HFF-Myc (cell line): ENCODE measurements around the gene AHSP.
"Not testable (repeated sequence)": the region's sequence is repeated elsewhere in the genome, so short reads cannot be mapped to it uniquely, and the experiment has no call there.

ENCODE experiments used
- DNase-seq: peaks from one replicate; pipeline ENCODE4 v3.0.0-alpha.2; 2011; ENCODE audit warnings: low read depth; ENCODE audit errors: extremely low read depth
- H3K4me3 ChIP-seq: replicated peaks from 2 replicates; pipeline ENCODE4 v1.5.1; 2011; ENCODE audit warnings: low read depth, mild to moderate bottlenecking, control low read depth, low read length
- TF ChIP-seq, protein P1 (sequence below): IDR thresholded peaks from 2 replicates; pipeline ENCODE4 v1.5.1; 2012; ENCODE audit warnings: mild to moderate bottlenecking, low read depth, low read length, control low read depth; ENCODE audit errors: missing control alignments

Gene AHSP

GRCh38 chr16:31521368-31521767, 6.3 kb upstream of the AHSP start:
- no peak overlapping the region for H3K4me3 ChIP-seq
- TF ChIP-seq, protein P1, sequence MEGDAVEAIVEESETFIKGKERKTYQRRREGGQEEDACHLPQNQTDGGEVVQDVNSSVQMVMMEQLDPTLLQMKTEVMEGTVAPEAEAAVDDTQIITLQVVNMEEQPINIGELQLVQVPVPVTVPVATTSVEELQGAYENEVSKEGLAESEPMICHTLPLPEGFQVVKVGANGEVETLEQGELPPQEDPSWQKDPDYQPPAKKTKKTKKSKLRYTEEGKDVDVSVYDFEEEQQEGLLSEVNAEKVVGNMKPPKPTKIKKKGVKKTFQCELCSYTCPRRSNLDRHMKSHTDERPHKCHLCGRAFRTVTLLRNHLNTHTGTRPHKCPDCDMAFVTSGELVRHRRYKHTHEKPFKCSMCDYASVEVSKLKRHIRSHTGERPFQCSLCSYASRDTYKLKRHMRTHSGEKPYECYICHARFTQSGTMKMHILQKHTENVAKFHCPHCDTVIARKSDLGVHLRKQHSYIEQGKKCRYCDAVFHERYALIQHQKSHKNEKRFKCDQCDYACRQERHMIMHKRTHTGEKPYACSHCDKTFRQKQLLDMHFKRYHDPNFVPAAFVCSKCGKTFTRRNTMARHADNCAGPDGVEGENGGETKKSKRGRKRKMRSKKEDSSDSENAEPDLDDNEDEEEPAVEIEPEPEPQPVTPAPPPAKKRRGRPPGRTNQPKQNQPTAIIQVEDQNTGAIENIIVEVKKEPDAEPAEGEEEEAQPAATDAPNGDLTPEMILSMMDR: no peak
- DNase-seq: no peak

DNA sequence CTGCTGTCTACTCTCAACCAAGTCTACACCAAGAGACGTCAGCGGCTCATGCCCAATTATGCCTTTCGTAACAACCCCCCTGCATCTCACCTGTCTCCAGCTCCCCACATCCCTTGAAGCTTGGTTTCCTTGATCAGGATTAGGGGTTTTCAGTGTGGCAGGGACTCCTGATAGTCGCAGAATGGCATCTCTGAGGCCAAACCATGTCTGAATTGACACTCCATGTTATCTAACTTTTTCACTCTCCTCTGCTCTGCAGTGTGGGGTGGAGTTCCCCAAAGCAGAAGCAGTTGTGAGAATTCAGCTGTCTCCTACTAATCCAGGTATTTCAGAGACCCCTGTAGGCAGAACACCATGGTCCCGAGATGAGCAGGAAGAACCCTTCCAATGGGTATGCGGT, 5.6 kb upstream of the AHSP start:
- DNase-seq: no peak

DNA sequence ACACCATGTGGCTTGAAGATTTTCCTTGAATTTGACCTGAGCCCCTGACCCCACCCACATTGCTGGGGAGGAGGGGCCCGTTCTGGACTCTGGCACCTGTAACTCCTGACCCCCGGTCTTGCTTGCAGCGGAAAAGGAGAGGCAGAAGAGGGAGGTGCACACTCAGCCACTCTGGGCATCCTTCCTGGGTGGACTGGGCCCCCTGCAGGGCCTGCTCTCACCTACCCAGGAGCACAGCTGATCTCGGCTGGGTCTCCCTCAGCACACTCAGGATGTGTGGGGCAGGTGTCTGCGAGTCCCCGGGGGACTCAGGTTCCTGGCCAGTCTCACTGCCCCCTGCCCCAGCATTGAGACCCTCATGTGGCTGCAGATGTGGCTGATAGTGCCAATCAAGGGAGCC, 3.9 kb upstream of the AHSP start:
- H3K4me3 ChIP-seq, DNase-seq: not testable (repeated sequence)

More for the DNA sequence above, 5.6 kb upstream of the AHSP start:
- TF ChIP-seq, protein P1: no peak
- no peak overlapping the region for H3K4me3 ChIP-seq

- TF ChIP-seq, protein P1: no peak
- no peak overlapping the region for H3K4me3 ChIP-seq
- no peak for DNase-seq
Measured at GRCh38 chr16:31525113-31525512, 2.6 kb upstream of the AHSP start.

DNA sequence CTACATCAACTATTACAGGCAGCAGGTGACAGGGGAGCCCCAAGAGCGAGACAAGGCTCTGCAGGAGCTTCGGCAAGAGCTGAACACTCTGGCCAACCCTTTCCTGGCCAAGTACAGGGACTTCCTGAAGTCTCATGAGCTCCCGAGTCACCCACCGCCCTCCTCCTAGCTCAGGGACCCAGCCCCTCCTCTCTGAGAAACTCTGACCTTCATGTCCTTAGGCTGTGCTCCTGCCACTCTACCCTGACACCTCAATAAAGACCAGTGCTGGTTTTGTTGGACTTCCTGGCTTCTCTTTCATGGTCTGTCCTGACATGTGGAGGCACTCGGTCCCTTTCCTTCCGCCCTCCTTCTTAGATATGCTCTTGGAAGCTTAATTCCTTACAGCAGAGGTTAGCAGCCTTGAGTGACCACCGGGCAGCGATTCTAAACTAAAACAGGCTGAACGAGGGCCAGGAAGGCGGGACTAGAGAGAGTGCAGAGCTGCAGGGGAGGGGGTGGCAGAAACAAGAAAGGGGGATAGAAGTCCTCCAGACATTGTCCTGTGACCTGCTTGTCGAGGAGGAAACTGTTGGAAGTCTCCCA, 915 bp downstream of the AHSP start:
- no peak for DNase-seq
- TF ChIP-seq, protein P1: no peak
- no peak overlapping the region for H3K4me3 ChIP-seq

DNA sequence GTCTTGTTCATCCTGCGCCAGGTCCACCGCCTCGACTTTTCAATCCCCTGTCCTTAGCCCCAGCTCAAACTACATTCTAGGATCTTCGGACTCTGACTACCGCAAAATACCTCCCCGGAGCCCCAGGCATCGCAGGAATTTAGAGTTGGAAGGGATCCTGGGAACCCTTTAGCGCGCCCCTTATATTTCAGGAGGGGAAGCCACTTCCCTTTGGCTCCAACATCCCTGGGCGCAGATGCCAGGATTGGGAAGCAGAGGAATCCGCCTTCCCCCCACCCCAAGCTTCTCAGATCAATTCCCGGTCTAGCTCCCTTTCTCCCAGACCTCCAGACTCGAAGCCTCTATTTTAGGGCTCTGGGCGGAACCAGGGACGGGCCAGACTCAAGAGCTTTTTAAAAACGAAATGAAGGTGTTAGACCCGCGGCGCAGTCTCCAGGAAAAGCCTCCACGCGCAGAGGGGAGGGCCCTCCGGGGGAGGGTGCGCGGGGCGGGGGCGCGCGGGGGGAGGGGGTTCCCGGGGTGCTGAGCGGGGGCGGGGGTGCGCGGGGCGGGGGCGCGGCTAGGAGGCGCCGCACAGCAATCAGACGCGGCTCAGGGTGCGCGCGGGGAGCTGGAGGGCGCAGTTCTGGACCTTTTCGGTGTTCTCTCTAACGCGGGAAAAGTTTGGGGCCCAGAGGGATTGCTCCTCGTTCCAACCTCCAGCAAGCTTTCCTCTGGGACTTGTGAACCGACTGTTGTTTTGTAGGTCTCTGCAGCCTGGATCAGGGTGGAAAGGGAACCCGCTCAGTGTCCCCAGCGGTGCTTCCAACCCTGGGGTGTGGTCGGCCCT, 1.6 kb downstream of the AHSP start:
- DNase-seq: no peak
- no peak overlapping the region for H3K4me3 ChIP-seq

DNA sequence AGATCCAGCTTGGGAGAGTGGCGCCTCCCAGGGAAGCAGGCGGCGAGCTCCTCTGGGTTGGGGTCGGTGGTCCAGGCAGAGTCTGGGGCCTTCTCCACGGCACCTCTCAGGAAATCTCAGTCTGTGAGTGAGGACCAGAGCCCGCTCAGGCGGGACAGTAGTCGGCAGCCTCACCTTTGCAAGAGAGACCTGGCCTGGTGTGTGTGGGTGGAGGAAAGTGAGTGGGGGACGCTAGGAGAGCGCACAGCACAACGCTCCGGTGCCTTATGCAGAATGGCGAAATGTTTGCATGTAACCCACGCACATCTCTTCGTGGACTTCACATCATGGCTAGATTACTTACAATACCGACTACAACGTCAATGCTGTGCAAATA, 2.2 kb downstream of the AHSP start:
- no peak for DNase-seq
- H3K4me3 ChIP-seq: no peak overlapping the region
- TF ChIP-seq, protein P1: no peak

More for the DNA sequence above, 1.6 kb downstream of the AHSP start:
- TF ChIP-seq, protein P1: no peak
